GM21526 (cell line): ENCODE measurements around the gene MYLK.
"Not testable (repeated sequence)": the region's sequence is repeated elsewhere in the genome, so short reads cannot be mapped to it uniquely, and the experiment has no call there.

ENCODE experiments used
- ATAC-seq: cut with Tn5 transposase; IDR thresholded peaks from one replicate; pipeline ENCODE4 v1.9.1; 2021; ENCODE audit warnings: moderate library complexity; ENCODE audit not compliant: unreplicated experiment, low FRiP score

Gene MYLK

GRCh38 chr3:123708531-123708930, 175.6 kb downstream of the MYLK start:
- no peak for ATAC-seq

GRCh38 chr3:123707641-123708040, 176.5 kb downstream of the MYLK start:
- not testable (repeated sequence) for ATAC-seq

- no peak for ATAC-seq
Observed at GRCh38 chr3:123706871-123707270, 177.3 kb downstream of the MYLK start.

DNA sequence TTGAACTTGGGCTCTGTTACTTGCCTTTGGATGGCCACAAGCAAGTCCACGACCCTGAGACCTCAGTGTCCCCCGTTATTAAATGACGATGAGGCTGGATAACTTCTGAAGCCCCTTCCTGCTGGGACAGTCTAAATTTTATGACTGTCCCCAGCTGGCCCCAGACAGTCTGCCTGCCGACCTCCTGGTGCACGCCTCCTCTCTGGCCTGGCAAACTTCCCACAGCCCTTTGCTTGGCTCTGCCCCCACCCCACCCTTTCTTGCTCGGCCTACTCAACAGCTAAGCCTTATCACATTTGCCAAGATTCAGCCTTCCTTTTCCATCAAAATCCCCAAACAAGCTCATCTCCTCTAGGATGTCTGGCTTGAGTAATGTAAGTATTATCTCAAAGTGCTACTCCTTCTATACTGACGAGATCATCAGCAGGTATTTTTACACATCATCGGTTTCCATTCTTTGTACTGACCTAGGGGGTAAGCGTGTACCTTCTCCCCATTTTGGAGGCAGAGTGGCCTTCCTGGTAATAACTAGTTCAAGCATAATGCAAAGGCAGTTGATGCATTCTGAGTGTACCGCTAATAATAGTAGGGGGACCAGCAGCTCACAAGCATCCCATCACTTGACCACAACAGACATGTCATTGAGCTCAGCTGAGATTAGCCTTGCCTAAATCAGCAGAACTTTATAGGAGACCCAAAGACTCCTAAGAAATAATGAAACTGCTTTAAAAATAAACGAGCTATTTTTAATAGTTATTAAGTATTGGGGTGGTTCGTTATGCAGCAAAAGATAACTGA, 178.4 kb downstream of the MYLK start:
- no peak for ATAC-seq

- not testable (repeated sequence) for ATAC-seq
Observed at GRCh38 chr3:123703663-123704062, 180.5 kb downstream of the MYLK start.

DNA sequence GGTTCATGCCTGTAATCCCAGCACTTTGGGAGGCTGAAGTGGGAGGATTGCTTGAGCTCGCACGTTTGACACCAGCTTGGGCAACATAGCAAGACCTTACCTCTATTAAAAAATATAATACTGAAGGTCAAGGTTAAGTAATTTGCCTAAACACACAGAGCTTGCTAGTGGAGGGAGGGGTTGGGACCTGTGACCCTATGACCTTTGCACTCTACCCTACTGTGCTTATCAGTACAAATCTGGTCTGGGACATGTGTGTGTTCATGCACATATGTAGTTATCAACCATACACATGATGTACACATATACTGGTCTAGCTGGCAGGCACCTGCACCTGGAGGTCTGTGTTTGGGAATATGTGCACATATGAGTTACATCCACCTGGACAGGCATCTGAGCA, 181.4 kb downstream of the MYLK start:
- no peak for ATAC-seq

GRCh38 chr3:123702057-123702456, 182.1 kb downstream of the MYLK start:
- not testable (repeated sequence) for ATAC-seq

GRCh38 chr3:123700791-123701722, 183.1 kb downstream of the MYLK start:
- no peak for ATAC-seq

DNA sequence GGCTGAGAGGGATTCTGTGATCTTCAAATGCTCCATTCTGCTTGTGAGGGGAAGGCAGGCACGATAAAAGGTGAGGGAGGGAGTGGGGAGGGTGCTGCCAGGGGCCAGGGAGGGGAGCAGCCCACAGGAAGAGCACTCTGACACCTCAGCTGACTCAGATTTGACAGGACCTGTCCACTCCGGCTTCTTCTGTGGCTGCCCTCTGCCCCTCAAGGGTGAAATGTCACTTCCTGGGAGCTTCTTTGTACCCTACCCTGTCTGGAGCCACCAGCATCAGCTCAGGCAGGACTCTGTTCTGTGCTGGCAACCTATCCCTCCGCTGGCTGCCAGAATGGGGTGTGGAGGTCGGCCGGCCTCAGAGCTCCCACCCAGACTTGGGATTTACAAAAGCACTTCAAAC, 185.3 kb downstream of the MYLK start:
- ATAC-seq, result no peak

- no peak for ATAC-seq
Observed at GRCh38 chr3:123696808-123697207, 187.3 kb downstream of the MYLK start.

DNA sequence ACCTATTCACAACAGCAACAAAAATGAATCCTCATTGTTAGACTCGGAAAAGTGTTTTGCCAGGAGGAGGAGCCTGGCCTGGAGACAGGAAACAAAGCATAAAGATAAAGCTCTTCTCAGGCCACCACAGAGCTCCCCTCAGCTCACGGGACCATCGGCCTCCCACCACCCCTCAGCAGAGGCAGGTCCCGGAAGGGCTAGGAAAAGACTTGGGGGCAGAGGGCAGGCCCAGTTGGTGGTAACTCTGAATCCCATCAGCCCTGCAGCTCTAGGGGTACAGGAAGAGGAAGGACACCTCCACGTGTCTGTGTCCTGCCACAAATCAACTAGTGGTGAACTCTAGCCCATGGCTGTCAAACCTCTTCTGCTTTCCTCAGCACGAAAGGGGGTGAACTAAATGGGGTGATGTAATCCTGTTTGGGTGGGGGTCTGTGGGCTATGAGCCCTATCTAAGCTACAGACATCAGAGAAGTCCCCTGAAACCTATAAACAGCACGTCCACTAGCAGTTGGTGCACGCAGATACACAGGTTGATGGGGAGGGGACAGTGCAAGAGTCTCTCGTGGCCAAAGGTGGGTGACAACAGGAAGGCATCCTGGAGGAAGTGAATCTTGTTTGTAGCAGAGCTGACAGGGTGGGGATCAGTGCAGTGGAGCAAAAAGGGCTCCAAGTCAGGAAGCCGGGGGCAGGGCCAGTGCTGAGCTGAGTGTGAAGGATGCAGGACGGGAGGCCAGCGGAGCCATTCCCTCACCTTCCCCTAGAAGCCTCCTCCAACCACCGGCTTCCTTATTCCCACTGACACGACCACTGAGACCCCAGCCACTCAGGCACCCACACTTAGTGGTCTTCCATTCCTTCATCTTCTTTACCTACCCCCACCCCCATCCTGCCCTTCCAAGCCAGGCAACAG, 188.1 kb downstream of the MYLK start:
- no peak for ATAC-seq

DNA sequence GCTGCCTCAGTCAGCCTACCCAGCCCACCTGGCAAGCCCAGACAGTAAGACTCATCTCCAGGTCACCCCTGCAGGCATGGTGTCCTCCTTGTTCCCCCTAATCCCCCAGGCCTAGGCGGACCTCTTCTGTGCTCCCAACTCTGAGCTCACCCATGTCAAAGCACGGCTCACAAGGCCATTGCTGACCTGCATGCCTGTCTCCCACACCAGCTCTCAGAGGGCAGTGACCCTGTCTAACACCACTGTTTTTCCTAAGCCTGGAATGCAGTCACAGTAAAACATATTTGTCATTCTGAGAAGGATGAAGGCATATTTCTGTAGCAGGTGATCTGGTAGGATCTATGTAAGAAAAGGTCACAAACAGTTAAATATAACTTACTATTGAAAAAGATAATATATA, 189.0 kb downstream of the MYLK start:
- ATAC-seq, result no peak

DNA sequence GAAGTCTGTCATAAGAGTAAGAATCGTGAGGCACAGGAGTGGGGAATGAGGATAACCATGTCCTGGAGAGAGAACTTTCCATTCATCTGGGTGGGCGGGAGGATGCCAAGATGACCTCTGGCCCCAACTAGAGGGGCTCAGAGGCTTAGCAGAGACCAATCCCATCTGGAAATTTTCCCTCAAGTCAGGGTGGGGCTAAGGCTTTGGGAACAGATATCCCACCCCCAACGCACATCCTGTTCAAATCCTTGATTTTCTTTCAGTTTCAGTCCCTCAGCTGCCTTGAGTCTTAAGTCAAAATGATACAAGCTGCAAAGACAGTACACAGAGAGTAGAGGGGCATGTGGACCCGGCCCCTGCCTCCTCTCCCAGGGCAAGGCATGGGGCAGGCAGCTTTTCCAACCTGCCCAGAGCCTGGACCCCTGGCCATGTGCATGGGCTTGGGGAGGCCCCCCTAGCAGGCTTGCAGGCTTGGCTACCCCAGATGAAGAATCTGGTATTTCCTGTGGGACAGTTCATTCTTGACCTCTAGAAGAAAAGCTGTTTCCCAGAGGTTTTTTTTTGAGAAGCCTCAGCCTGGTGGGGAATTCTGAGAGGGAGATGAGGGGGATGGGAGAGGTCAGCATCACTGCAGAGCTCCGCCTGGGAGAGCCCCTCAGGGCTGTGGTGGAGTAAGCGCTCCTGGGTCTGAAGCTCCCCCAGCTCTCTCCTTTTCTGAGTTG, 189.6 kb downstream of the MYLK start:
- no peak for ATAC-seq

- ATAC-seq, result no peak
Observed at GRCh38 chr3:123693584-123694190, 190.4 kb downstream of the MYLK start.

DNA sequence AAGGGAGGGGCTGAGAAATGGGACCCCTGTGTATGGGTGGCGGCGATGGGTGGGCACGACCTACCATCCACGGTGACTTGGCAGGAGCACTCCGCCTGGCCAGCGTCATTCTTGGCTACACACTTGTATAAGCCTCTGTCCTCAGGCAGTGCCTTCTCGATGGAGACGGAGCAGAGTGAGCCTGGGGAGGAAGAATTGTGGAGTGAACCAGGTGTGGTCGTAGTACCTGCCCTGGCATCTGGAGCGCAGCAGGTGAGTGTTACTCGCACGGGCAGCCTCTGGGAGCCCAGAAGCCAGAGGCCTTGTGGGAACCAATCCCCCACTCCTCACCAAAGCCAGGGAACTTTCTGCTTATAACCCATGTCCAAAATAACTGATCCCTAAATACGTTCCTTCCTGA, 191.5 kb downstream of the MYLK start:
- ATAC-seq, result no peak

DNA sequence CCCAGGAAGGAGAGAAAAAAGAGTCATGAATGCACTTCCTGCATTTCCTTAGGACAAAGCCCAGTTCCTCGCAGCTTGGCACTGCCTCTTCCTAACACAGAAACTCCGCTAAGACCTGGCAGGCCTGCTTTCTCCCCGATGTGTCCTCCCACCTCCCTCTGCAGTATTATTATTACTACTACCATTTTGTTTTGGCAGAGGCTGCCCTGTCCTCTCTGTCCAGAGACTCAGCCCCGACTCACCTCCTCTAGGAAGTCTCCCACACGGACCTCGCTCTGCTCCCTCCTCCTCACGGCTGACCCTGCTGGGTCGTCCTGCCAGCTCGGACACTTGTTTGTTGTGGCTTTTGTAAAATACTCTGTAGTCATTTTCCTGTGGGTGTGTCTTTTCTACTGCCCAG, 192.1 kb downstream of the MYLK start:
- no peak for ATAC-seq

GRCh38 chr3:123689831-123690230, 194.3 kb downstream of the MYLK start:
- ATAC-seq, result no peak

GRCh38 chr3:123688241-123688747, 195.8 kb downstream of the MYLK start:
- ATAC-seq, result no peak

DNA sequence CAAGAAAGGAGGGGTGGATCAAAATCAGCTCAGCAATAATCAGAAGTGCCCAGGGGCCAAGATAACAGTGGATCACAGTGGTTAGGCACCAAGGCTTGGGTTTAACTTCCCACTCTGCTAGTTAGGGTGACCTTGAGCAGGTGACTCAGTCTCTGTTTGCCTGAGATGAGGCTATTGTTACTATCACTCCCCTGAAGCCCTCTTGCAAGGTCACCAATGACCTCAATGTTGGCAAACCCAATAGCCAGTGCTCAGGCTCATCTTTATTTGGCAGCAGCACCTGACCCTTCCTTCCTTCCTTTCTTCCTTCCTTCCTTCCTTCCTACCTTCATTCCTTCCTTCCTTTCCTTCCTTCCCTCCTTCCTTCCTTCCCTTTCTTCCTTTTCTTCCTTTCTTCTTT, 196.8 kb downstream of the MYLK start:
- ATAC-seq, result no peak
